Measurements from ENCODE around the gene SP2. TPM values are rescaled to one million over a fixed set of nuclear protein-coding genes. Genes with fewer than 3 reads are reported as not detected.
A peak's percentile ranks its signal among the peaks of the same experiment; 100 is the strongest.

Gene SP2
- total and polyA plus RNA-seq, 2 of the 13 experiments (the other 11 are each of a cell fraction or from before 2014, with no cell fraction given) = 1.4 to 4.8 TPM

DNA sequence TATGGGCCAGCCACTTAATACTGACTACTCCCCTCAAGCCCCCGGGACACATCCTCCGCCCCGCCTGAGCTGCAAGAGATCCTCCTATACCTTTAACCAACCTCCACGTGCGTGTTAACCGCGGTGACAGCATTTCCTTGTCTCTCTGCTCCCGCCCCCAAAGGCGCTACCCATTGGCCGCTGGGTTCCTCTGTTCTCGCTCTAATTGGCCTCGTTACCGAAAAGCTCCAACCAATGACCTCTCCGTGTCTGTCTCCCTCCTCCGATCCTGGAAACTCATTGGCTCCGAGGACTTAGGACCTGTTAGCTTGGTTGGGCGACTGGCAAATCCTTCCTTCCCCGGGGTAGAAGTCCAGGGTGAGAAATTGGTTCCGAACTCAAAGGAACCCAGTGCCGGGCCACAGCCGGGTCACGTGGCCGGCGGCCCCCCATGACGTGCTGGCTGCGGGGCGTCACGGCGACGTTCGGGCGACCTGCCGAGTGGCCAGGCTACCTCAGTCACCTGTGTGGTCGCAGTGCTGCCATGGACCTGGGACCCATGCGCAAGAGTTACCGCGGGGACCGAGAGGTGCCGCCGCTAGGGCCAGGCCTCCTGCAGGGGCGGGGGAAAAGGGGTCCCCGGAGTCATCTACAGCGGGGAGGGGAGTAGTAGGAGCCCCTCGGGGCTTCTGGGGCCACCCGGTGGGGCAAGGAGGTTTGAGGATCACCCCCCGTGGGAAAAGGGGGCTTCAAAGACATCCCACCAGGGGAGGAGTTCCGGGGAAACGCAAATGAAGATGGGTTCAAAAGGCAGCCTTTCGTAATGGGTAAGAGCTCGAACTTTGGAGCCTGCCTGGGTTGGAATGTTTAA lies 45.4 kb downstream of the SP2 start, which contains the start of gene PNPO (continued):
- TF ChIP-seq, protein P1, sequence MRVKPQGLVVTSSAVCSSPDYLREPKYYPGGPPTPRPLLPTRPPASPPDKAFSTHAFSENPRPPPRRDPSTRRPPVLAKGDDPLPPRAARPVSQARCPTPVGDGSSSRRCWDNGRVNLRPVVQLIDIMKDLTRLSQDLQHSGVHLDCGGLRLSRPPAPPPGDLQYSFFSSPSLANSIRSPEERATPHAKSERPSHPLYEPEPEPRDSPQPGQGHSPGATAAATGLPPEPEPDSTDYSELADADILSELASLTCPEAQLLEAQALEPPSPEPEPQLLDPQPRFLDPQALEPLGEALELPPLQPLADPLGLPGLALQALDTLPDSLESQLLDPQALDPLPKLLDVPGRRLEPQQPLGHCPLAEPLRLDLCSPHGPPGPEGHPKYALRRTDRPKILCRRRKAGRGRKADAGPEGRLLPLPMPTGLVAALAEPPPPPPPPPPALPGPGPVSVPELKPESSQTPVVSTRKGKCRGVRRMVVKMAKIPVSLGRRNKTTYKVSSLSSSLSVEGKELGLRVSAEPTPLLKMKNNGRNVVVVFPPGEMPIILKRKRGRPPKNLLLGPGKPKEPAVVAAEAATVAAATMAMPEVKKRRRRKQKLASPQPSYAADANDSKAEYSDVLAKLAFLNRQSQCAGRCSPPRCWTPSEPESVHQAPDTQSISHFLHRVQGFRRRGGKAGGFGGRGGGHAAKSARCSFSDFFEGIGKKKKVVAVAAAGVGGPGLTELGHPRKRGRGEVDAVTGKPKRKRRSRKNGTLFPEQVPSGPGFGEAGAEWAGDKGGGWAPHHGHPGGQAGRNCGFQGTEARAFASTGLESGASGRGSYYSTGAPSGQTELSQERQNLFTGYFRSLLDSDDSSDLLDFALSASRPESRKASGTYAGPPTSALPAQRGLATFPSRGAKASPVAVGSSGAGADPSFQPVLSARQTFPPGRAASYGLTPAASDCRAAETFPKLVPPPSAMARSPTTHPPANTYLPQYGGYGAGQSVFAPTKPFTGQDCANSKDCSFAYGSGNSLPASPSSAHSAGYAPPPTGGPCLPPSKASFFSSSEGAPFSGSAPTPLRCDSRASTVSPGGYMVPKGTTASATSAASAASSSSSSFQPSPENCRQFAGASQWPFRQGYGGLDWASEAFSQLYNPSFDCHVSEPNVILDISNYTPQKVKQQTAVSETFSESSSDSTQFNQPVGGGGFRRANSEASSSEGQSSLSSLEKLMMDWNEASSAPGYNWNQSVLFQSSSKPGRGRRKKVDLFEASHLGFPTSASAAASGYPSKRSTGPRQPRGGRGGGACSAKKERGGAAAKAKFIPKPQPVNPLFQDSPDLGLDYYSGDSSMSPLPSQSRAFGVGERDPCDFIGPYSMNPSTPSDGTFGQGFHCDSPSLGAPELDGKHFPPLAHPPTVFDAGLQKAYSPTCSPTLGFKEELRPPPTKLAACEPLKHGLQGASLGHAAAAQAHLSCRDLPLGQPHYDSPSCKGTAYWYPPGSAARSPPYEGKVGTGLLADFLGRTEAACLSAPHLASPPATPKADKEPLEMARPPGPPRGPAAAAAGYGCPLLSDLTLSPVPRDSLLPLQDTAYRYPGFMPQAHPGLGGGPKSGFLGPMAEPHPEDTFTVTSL (CRISPR knock-in tag; IDR thresholded peaks at IDR 0.05; ENCODE audit: borderline replicate concordance) = peak; percentile 57; the same call in 1 of the 2 replicates
- TF ChIP-seq MXI1 (IDR thresholded peaks at IDR 0.05; ENCODE audit: borderline replicate concordance, low read depth, low read length) (peak; percentile 99), REST (IDR thresholded peaks at IDR 0.05; ENCODE audit: borderline replicate concordance in 1 of 2, low read depth in 1 of 2, low read length in 2 of 2) (peak in 1 of 2 experiments; percentile 23; a peak in 1 of 4 replicates), SP1 (IDR thresholded peaks at IDR 0.05) (no peak), SP1 (CRISPR knock-in tag; IDR thresholded peaks at IDR 0.05) (peak; percentile 60), NFE2 (CRISPR knock-in tag; IDR thresholded peaks at IDR 0.05) (no peak), STAG1 (CRISPR knock-in tag; IDR thresholded peaks at IDR 0.05) (no peak; the same call in 1 of the 2 replicates)
- TF ChIP-seq, protein P2, sequence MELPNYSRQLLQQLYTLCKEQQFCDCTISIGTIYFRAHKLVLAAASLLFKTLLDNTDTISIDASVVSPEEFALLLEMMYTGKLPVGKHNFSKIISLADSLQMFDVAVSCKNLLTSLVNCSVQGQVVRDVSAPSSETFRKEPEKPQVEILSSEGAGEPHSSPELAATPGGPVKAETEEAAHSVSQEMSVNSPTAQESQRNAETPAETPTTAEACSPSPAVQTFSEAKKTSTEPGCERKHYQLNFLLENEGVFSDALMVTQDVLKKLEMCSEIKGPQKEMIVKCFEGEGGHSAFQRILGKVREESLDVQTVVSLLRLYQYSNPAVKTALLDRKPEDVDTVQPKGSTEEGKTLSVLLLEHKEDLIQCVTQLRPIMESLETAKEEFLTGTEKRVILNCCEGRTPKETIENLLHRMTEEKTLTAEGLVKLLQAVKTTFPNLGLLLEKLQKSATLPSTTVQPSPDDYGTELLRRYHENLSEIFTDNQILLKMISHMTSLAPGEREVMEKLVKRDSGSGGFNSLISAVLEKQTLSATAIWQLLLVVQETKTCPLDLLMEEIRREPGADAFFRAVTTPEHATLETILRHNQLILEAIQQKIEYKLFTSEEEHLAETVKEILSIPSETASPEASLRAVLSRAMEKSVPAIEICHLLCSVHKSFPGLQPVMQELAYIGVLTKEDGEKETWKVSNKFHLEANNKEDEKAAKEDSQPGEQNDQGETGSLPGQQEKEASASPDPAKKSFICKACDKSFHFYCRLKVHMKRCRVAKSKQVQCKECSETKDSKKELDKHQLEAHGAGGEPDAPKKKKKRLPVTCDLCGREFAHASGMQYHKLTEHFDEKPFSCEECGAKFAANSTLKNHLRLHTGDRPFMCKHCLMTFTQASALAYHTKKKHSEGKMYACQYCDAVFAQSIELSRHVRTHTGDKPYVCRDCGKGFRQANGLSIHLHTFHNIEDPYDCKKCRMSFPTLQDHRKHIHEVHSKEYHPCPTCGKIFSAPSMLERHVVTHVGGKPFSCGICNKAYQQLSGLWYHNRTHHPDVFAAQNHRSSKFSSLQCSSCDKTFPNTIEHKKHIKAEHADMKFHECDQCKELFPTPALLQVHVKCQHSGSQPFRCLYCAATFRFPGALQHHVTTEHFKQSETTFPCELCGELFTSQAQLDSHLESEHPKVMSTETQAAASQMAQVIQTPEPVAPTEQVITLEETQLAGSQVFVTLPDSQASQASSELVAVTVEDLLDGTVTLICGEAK (IDR thresholded peaks at IDR 0.05) = no peak
- TF ChIP-seq, protein P2 (CRISPR knock-in tag; IDR thresholded peaks at IDR 0.05) = peak; percentile 88

Data from HepG2 (cell line).